Kidney epithelial cell (primary cell): ENCODE measurements around the gene NCS1. TPM values are rescaled to one million over a fixed set of nuclear protein-coding genes. Genes with fewer than 3 reads are reported as not detected.
"Not testable (repeated sequence)": the region's sequence is repeated elsewhere in the genome, so short reads cannot be mapped to it uniquely, and the experiment has no call there.

Experiments used
- DNase-seq: peaks from one replicate; pipeline ENCODE4 v3.0.0-alpha.2; 2010; ENCODE audit warnings: low read depth
- H3K27me3 ChIP-seq: 2 replicates; pipeline ENCODE4 v1.6.0; 2011; ENCODE audit warnings: low read length; ENCODE audit not compliant: control insufficient read depth, insufficient read depth
- H3K36me3 ChIP-seq: 2 replicates; pipeline ENCODE4 v1.5.1; 2011; ENCODE audit warnings: low read length; ENCODE audit not compliant: control insufficient read depth, insufficient read depth
- H3K4me3 ChIP-seq: 2 replicates; pipeline ENCODE4 v1.5.1; 2011; ENCODE audit warnings: low read depth, mild to moderate bottlenecking, control low read depth, low read length
- total RNA-seq: library from RNA; depleted of rRNA; stranded (reverse); fragments of >200 nt; gene quantifications from 2 replicates; pipeline ENCODE4 v1.2.3, GENCODE V29; 2015
- TF ChIP-seq, protein P1 (sequence below): IDR thresholded peaks from 2 replicates; pipeline ENCODE4 v1.5.1; 2011; ENCODE audit warnings: mild to moderate bottlenecking, moderate library complexity, low read length, control low read depth, inconsistent platforms; ENCODE audit not compliant: insufficient read depth, poor library complexity, severe bottlenecking

The NCS1 gene
- total RNA-seq, 1 donor from 2014 or later = 69.2 TPM

DNA sequence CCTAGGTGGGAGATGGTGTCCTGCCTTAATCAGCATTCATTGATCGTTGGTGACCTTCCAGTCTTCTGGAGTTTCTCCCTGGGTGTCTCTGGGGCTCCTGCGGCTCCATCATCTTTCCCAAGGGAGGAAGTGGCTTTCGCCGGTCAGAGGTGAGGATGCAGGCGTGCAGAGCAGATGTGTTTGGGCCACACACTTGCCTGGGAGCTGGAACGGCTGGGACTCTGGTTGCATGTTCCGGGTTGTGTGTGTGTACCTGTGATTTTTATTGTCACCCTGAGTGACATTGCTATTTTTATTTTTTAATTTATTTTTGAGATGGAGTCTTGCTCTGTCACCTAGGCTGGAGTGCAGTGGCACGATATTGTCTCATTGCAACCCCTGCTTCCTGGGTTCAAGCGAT is 103.0 kb downstream of the NCS1 start:
- H3K4me3 ChIP-seq = no peak overlapping the region
- H3K27me3 ChIP-seq = no peaks in the 10 kb centered on the region
- TF ChIP-seq, protein P1, sequence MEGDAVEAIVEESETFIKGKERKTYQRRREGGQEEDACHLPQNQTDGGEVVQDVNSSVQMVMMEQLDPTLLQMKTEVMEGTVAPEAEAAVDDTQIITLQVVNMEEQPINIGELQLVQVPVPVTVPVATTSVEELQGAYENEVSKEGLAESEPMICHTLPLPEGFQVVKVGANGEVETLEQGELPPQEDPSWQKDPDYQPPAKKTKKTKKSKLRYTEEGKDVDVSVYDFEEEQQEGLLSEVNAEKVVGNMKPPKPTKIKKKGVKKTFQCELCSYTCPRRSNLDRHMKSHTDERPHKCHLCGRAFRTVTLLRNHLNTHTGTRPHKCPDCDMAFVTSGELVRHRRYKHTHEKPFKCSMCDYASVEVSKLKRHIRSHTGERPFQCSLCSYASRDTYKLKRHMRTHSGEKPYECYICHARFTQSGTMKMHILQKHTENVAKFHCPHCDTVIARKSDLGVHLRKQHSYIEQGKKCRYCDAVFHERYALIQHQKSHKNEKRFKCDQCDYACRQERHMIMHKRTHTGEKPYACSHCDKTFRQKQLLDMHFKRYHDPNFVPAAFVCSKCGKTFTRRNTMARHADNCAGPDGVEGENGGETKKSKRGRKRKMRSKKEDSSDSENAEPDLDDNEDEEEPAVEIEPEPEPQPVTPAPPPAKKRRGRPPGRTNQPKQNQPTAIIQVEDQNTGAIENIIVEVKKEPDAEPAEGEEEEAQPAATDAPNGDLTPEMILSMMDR = no peak
- H3K36me3 ChIP-seq = no peaks in the 10 kb centered on the region
- DNase-seq = no peak

DNA sequence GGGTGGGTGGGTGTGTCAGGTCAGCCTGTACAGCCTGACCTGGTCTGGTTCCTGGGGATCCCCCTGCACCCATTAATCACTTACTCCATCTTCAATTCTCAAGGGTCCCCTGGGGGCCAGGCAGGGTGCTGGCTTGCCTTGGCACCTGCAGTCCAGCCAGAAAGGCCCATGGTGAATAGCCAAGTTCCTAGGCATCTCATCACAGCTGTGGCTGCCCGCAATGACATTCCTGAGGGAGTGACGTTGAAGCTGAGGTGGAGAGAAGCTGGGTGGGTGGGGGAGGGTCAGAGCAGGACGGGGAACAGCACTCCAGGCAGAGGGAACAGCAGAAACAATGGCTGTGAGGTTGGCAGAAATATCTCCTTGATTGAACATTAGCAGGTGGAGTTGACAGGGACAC is 103.9 kb downstream of the NCS1 start:
- Histone ChIP-seq H3K4me3 (no peak overlapping the region), H3K27me3 (no peaks in the 10 kb centered on the region), H3K36me3 (no peaks in the 10 kb centered on the region)
- TF ChIP-seq, protein P1 = no peak
- DNase-seq = peak; percentile 55

DNA sequence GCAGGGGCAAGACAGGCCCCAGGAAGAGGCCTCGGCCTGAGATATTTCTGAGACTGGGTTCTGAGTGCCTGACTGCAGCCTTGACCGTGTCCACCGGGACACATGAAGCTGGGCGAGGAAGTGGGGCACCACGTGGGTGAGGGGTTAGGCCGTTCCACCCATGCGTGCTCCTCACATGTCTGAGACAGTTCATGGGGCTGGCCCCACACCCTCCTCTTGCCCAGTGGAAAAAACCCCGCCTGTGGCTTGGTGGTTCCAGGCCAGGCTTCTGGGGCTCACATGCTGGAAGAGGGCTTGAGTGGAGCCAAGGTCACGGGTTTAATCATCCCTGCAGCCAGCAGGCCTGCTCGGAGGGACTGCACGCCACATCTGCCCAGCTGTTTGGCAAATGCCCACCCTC is 104.8 kb downstream of the NCS1 start:
- Histone ChIP-seq H3K4me3 (no peak overlapping the region), H3K27me3 (no peaks in the 10 kb centered on the region), H3K36me3 (no peaks in the 10 kb centered on the region)
- TF ChIP-seq, protein P1 = no peak
- DNase-seq = no peak

DNA sequence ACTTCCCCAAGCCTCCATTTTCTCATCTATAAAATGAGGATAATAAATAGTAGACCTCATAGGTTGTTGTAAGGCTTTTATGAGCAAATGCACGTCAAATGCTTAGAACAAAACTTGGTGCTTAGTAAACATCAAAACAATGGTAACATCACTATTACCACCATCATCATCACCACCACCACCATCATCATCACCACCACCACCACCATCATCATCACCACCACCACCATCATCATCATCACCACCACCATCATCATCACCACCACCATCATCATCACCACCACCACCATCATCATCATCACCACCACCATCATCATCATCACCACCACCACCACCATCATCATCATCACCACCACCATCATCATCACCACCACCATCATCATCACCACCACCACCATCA is 105.3 kb downstream of the NCS1 start:
- DNase-seq, H3K27me3 ChIP-seq, H3K4me3 ChIP-seq, H3K36me3 ChIP-seq: not testable (repeated sequence)

DNA sequence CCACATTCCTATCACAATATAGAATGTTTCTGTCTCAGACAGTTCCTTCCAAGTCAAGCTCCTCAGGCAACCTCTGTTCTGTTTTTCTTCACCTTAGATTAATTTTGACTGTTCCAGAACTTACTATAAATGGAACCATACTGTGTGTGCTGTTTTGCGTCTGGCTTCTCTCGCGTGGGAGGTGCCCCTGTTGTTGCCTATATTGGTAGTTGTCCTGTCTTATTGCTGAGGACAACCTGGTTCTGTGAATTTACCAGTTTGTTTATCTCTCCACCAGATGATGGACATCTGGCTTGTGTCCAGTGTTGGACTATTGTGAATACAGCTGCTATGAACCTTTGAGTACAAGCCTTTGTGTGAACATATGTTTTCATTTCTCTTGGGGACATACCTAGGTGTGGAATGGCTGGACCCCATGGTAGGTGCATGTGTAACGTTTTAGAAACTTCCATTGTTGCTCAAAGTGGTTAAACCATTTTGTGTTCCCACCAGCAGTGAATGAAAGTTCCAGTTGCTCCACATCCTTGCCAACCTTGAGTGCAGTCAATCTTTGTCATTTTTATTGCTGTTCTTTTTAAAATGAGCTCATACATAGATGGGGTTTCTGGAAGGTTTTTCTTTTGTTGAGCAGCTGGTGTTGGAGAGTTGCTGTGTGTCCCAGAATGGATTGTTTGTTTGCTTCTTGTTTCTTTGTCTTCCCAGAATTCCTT is 111.5 kb downstream of the NCS1 start:
- H3K27me3 ChIP-seq = peaks cover 39% of the 10 kb centered on the region
- no peak for DNase-seq
- TF ChIP-seq, protein P1 = no peak
- H3K4me3 ChIP-seq = no peak overlapping the region
- H3K36me3 ChIP-seq = no peaks in the 10 kb centered on the region

DNA sequence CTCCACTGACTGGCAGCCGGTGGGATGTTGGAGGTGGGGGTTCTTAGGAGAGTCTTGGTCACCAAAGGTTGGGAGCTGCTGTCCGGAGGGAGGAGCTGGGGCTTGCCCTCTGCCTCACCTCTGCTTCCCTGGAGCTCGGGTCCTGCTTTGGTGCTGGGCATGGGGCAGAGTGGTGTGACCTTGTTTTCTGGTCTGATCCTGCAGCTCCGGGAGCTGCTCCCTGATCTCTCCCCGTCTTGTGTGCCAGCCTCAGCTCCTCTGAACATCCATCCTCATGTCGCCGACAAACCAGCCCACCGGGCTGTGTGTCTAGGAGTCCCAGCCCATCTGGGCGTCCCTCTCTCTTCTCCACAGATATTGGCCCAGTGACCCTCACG is 112.0 kb downstream of the NCS1 start:
- no peak for DNase-seq
- TF ChIP-seq, protein P1 = no peak
- Histone ChIP-seq H3K36me3 (no peaks in the 10 kb centered on the region), H3K4me3 (no peak overlapping the region), H3K27me3 (peaks cover 44% of the 10 kb centered on the region)
